PFSK-1 (cell line): Measurements from ENCODE around the gene HPD.

Source experiments
- FOXP2 ChIP-seq: optimal IDR thresholded peaks from 2 replicates; pipeline ENCODE3; 2011; ENCODE audit warnings: borderline replicate concordance, control low read depth, inconsistent platforms; ENCODE audit not compliant: insufficient read depth; ENCODE audit errors: extremely low read length, extremely low read depth
- POLR2AphosphoS5 ChIP-seq: IDR thresholded peaks from 2 replicates; pipeline ENCODE4 v1.6.1; 2012; ENCODE audit warnings: low read depth, mild to moderate bottlenecking, control low read depth, low read length, moderate library complexity
- SIN3A ChIP-seq: IDR thresholded peaks from 2 replicates; pipeline ENCODE4 v1.6.1; 2012; ENCODE audit warnings: mild to moderate bottlenecking, low read length, moderate library complexity, borderline replicate concordance; ENCODE audit not compliant: insufficient read depth
- TAF1 ChIP-seq: IDR thresholded peaks from 2 replicates; pipeline ENCODE4 v1.6.1; 2012; ENCODE audit warnings: low read length, control low read depth, borderline replicate concordance; ENCODE audit not compliant: insufficient read depth
- TF ChIP-seq, protein P1 (sequence below), 2 experiments: IDR thresholded peaks; 2 replicates each; pipeline versions ENCODE4 v1.6.1 to v1.8.0; 2011 to 2012; ENCODE audit warnings: low read depth in 2 of 2, low read length in 2 of 2, control low read depth in 1 of 2, inconsistent platforms in 1 of 2, mild to moderate bottlenecking in 1 of 2, moderate library complexity in 1 of 2; ENCODE audit not compliant: insufficient read depth in 1 of 2

HPD gene

DNA sequence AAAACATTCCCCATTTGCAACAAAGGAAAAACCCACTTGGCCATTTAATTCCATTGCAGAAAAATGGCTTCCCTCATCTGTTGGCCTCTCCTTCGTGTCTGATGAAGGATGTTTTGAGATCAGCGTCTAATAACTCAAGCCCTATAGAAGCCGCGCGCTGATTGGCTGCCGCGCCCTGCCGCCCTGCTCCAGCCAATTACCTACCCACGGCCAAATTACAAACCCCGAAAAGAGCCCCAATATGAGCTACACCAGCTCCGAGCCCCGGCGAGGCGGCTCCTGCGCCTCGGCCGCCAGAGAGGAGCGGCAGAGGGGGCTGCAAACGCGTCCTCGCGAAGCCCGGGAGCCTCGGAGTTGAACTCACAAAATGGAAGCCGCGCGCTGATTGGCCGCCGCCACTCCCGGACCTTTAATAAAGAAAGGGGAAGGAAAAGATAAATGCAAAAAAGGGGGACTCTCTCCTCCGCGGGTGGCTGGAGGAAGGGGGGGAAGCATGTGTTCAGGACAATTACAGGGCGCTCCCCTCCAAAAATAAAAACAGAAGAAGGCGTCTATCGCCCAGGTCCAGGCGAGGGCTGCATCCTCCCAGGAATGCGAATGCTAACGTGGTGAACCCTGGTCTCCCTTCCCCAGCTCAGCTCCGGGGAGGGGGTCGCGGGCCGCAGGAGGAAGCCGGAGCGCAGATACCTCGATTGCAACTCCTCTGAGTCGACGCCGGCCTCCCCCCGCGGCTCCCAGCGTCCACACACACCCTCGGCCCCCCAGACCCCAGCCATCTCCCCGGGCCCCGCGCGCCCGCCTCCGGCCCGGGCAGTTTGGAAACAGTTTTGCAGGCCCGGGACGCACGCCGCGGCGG lies 55.6 kb downstream of the HPD start:
- TF ChIP-seq TAF1 (peak; percentile 90), SIN3A (0 out of 2 replicates have a peak, but pooled peaks have one; percentile 19), POLR2AphosphoS5 (peak; percentile 89), FOXP2 (no peak)
- TF ChIP-seq, protein P1, sequence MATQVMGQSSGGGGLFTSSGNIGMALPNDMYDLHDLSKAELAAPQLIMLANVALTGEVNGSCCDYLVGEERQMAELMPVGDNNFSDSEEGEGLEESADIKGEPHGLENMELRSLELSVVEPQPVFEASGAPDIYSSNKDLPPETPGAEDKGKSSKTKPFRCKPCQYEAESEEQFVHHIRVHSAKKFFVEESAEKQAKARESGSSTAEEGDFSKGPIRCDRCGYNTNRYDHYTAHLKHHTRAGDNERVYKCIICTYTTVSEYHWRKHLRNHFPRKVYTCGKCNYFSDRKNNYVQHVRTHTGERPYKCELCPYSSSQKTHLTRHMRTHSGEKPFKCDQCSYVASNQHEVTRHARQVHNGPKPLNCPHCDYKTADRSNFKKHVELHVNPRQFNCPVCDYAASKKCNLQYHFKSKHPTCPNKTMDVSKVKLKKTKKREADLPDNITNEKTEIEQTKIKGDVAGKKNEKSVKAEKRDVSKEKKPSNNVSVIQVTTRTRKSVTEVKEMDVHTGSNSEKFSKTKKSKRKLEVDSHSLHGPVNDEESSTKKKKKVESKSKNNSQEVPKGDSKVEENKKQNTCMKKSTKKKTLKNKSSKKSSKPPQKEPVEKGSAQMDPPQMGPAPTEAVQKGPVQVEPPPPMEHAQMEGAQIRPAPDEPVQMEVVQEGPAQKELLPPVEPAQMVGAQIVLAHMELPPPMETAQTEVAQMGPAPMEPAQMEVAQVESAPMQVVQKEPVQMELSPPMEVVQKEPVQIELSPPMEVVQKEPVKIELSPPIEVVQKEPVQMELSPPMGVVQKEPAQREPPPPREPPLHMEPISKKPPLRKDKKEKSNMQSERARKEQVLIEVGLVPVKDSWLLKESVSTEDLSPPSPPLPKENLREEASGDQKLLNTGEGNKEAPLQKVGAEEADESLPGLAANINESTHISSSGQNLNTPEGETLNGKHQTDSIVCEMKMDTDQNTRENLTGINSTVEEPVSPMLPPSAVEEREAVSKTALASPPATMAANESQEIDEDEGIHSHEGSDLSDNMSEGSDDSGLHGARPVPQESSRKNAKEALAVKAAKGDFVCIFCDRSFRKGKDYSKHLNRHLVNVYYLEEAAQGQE (IDR thresholded peaks at IDR 0.05; ENCODE audit: insufficient read depth in 1 of 2, low read depth in 2 of 2, low read length in 2 of 2) = 0 out of 4 replicates have a peak, but pooled peaks of 1 of the 2 experiments have one; percentile 27

DNA sequence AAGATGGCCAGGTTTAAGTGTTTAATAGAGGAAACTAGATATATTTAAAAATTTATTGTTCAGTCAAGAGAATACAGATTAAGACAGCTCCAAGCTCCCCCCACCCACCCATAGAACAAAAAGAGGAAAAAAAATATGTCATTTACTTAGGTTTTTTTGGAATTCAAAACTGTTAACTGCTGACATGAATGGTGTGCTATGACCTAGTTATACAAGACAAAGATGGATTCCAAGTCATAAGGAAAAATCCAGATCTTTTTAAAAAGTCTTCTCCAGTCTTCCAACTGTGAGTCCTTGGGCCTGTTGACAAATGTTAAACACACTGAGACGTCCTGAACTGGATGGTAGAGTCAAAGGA lies 56.2 kb downstream of the HPD start:
- TF ChIP-seq FOXP2 (no peak), SIN3A (no peak)
- TF ChIP-seq, protein P1 (IDR thresholded peaks at IDR 0.05; ENCODE audit: insufficient read depth in 1 of 2, low read depth in 2 of 2, low read length in 2 of 2) = no peak

DNA sequence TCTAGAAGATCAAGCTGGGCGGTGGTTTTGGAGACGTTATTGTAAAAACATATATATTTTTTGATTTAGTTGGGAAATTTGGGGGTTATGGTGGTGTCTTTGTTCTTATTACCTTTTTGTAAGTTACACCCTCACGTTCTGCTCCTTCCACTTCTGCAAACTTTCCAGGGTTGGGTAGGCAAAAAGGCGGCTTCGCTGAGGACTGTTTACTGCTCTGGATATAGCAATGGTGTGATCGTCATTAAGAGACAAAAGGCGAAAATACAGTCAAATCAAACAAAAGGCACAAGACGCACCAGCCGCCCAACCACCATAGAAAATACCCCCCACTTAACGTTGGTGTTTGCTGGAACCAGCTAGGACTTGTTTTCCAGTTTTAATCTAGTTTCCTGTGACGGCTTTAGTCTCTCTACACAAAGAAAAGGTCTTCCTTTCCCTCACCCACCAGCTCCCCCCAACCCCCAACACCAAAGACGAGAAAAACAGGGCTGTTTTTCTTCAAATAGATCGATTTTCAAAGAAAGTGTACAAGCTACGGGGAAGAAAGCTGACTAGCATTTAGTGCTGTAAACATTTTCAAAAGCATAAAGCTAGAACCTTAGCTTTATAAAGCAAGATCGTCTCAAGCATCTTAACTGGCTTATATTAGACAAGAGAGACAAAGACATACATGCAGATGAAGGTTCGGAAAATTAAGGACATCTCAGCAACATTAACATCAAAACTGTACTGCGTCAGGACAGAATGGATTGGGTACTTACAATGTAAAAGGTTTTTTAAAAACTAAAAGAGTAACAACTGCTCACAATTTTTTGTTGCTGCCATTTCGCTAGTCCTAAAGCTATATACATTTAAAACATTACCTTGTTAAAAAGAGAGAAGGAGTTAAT lies 56.8 kb downstream of the HPD start:
- TF ChIP-seq, protein P1 (IDR thresholded peaks at IDR 0.05; ENCODE audit: insufficient read depth in 1 of 2, low read depth in 2 of 2, low read length in 2 of 2) = no peak
- TF ChIP-seq POLR2AphosphoS5 (peak; percentile 5; the same call in 1 of the 2 replicates), TAF1 (peak; percentile 57; the same call in 1 of the 2 replicates)

DNA sequence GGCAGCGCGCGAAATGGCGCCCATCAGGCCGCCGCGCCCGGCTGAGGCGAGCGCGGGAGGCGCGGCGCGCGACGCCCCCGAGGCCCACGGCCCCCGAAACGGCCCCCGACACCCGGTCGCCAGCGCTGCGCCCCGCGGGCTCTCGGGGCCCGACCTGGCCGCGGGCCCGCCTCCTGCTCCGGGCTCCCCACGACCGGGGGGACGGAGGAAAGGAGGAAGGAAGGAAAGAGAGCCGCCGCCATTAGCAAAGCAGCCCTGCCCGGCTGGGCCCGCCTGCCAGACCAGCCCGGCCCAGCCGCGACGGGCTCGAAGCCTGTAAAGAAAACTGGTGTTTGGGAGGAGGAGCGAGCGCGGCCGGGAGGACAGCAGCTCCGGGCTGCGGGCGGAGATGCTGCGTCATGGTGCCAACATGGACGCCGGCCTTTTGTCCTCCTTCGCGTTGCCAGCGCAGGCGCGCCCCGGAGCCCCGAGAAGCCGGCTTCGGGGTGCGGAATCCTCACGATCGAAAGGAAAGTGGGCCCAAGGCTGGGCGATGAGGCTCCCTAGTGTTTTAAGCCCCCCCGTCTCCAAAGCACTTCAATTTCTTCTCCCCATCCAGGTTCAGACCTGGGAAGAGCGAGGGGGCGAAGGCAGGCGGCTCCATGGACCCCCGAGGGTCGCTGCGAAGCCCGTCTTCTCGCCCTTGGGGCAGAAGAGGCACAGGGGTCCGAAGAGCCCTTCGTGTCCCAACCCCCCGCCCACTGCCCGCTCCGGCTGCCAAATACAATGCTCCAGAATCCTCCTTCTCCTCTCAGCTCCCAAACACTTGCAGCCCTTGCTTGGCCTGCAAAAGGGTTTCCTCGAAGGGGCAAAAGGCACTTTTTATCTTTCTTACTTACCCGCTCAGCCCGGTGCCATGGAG lies 57.7 kb downstream of the HPD start:
- TF ChIP-seq FOXP2 (no peak), SIN3A (no peak), TAF1 (no peak), POLR2AphosphoS5 (peak; percentile 12)
- TF ChIP-seq, protein P1 (IDR thresholded peaks at IDR 0.05; ENCODE audit: insufficient read depth in 1 of 2, low read depth in 2 of 2, low read length in 2 of 2) = no peak
